ENCODE results near the gene PTPRZ1. TPM values are rescaled to one million over a fixed set of nuclear protein-coding genes. Genes with fewer than 3 reads are reported as not detected.

The PTPRZ1 gene
- total and polyA plus RNA-seq, 4 donors = 0.07 to 0.17 (median 0.09) TPM; not detected in 1

DNA sequence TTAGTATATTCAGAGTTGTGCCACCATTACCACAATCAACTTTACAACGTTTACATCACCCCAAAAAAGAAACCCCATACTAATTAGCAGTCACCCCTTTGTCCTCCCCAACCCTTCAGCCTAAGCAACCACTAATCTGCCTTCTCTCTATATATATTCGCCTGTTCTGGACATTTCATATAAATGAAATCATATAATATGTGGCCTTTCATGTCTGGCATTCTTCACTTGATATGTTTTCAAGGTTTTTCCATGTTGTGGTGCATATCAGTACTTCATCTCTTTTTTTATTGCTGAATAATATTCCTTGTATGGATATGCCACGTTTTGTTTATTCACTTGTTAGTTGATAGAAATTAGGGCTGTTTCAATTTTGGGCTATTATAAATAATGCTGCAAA, 200.7 kb downstream of the PTPRZ1 start:
- TF ChIP-seq YY1 (IDR thresholded peaks at IDR 0.05) = no peak
- no peak for TF ChIP-seq SP1 (IDR thresholded peaks at IDR 0.05)
- no peak for TF ChIP-seq EGR1 (IDR thresholded peaks at IDR 0.05; ENCODE audit: low read depth in 2 of 2)
- TF ChIP-seq, protein P1, sequence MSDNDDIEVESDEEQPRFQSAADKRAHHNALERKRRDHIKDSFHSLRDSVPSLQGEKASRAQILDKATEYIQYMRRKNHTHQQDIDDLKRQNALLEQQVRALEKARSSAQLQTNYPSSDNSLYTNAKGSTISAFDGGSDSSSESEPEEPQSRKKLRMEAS (IDR thresholded peaks at IDR 0.05) = no peak
- TF ChIP-seq, protein P2, sequence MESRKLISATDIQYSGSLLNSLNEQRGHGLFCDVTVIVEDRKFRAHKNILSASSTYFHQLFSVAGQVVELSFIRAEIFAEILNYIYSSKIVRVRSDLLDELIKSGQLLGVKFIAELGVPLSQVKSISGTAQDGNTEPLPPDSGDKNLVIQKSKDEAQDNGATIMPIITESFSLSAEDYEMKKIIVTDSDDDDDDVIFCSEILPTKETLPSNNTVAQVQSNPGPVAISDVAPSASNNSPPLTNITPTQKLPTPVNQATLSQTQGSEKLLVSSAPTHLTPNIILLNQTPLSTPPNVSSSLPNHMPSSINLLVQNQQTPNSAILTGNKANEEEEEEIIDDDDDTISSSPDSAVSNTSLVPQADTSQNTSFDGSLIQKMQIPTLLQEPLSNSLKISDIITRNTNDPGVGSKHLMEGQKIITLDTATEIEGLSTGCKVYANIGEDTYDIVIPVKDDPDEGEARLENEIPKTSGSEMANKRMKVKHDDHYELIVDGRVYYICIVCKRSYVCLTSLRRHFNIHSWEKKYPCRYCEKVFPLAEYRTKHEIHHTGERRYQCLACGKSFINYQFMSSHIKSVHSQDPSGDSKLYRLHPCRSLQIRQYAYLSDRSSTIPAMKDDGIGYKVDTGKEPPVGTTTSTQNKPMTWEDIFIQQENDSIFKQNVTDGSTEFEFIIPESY (IDR thresholded peaks at IDR 0.05) = no peak
- TF ChIP-seq, protein P3, sequence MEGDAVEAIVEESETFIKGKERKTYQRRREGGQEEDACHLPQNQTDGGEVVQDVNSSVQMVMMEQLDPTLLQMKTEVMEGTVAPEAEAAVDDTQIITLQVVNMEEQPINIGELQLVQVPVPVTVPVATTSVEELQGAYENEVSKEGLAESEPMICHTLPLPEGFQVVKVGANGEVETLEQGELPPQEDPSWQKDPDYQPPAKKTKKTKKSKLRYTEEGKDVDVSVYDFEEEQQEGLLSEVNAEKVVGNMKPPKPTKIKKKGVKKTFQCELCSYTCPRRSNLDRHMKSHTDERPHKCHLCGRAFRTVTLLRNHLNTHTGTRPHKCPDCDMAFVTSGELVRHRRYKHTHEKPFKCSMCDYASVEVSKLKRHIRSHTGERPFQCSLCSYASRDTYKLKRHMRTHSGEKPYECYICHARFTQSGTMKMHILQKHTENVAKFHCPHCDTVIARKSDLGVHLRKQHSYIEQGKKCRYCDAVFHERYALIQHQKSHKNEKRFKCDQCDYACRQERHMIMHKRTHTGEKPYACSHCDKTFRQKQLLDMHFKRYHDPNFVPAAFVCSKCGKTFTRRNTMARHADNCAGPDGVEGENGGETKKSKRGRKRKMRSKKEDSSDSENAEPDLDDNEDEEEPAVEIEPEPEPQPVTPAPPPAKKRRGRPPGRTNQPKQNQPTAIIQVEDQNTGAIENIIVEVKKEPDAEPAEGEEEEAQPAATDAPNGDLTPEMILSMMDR (IDR thresholded peaks at IDR 0.05; ENCODE audit: low read depth, low read length, missing input control) = no peak
- no peak for TF ChIP-seq RAD21 (IDR thresholded peaks at IDR 0.05)
- TF ChIP-seq HNF4G (IDR thresholded peaks at IDR 0.05) = no peak
- TF ChIP-seq, protein P4, sequence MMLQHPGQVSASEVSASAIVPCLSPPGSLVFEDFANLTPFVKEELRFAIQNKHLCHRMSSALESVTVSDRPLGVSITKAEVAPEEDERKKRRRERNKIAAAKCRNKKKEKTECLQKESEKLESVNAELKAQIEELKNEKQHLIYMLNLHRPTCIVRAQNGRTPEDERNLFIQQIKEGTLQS (IDR thresholded peaks at IDR 0.05) = no peak
- no peak for TF ChIP-seq GABPA (IDR thresholded peaks at IDR 0.05 in 1 of 2, conservative IDR thresholded peaks at IDR 0.05 in 1 of 2)
- no peak for TF ChIP-seq FOXA2 (IDR thresholded peaks at IDR 0.05)
- no peak for TF ChIP-seq TAF1 (conservative IDR thresholded peaks at IDR 0.05)
- no peak for TF ChIP-seq HNF4A (conservative IDR thresholded peaks at IDR 0.05)
- no peak for TF ChIP-seq FOXA1 (IDR thresholded peaks at IDR 0.05)
- TF ChIP-seq, protein P5, sequence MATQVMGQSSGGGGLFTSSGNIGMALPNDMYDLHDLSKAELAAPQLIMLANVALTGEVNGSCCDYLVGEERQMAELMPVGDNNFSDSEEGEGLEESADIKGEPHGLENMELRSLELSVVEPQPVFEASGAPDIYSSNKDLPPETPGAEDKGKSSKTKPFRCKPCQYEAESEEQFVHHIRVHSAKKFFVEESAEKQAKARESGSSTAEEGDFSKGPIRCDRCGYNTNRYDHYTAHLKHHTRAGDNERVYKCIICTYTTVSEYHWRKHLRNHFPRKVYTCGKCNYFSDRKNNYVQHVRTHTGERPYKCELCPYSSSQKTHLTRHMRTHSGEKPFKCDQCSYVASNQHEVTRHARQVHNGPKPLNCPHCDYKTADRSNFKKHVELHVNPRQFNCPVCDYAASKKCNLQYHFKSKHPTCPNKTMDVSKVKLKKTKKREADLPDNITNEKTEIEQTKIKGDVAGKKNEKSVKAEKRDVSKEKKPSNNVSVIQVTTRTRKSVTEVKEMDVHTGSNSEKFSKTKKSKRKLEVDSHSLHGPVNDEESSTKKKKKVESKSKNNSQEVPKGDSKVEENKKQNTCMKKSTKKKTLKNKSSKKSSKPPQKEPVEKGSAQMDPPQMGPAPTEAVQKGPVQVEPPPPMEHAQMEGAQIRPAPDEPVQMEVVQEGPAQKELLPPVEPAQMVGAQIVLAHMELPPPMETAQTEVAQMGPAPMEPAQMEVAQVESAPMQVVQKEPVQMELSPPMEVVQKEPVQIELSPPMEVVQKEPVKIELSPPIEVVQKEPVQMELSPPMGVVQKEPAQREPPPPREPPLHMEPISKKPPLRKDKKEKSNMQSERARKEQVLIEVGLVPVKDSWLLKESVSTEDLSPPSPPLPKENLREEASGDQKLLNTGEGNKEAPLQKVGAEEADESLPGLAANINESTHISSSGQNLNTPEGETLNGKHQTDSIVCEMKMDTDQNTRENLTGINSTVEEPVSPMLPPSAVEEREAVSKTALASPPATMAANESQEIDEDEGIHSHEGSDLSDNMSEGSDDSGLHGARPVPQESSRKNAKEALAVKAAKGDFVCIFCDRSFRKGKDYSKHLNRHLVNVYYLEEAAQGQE (IDR thresholded peaks at IDR 0.05) = no peak
- no peaks in the 10 kb centered on the region for H3K9me3 ChIP-seq (ENCODE audit: control insufficient read depth in 4 of 4, low read length in 3 of 4)
- no peak overlapping the region for H3K9ac ChIP-seq (ENCODE audit: low read depth in 1 of 2, low read length in 2 of 2)
- no peak overlapping the region for H3K27ac ChIP-seq (ENCODE audit: low read depth in 1 of 2, low read length in 2 of 2)
- 82% methylated on average over 3 of the region's 3 CpGs for WGBS
- no peak for DNase-seq (ENCODE audit: low spot score)
- H3K27me3 ChIP-seq (ENCODE audit: control insufficient read depth in 4 of 4, insufficient read depth in 4 of 4, low read length in 3 of 4) = no peaks in the 10 kb centered on the region
- no peaks in the 10 kb centered on the region for H3K4me1 ChIP-seq (ENCODE audit: control insufficient read depth in 4 of 4, insufficient read depth in 4 of 4, low read length in 3 of 4)
- peaks cover 4 to 36% (median 26%) of the 10 kb centered on the region in 4 donors for H3K36me3 ChIP-seq (ENCODE audit: control insufficient read depth in 4 of 4, insufficient read depth in 3 of 4, low read depth in 1 of 4, low read length in 3 of 4)
- no peak overlapping the region for H3K4me3 ChIP-seq (ENCODE audit: low read depth in 1 of 3, low read length in 3 of 3)

DNA sequence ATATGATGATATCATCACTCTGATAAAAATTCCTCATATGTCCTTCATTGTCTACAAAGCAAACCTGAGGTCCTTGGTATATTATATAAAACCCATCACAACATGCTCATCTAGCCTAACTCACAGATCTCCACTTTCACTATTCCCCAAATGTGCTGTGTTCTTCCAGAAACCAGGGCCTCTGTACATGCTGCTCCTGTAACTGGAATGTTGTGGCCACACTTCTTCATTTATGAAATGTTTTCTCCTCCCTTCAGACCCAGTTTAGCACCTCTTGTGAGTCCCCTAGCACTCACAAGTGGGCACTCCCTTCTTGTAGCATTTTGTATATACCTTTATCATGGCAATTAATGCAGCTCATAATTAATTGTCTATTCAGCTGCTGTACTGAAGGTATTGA, 209.2 kb downstream of the PTPRZ1 start:
- TF ChIP-seq TAF1 (conservative IDR thresholded peaks at IDR 0.05) (no peak), EGR1 (IDR thresholded peaks at IDR 0.05; ENCODE audit: low read depth in 2 of 2) (no peak)
- TF ChIP-seq, protein P2 (IDR thresholded peaks at IDR 0.05) = no peak
- no peaks in the 10 kb centered on the region for H3K27me3 ChIP-seq (ENCODE audit: control insufficient read depth in 4 of 4, insufficient read depth in 4 of 4, low read length in 3 of 4)
- peaks cover 2 to 71% (median 54%) of the 10 kb centered on the region in 4 donors for H3K36me3 ChIP-seq (ENCODE audit: control insufficient read depth in 4 of 4, insufficient read depth in 3 of 4, low read depth in 1 of 4, low read length in 3 of 4)
- H3K4me3 ChIP-seq (ENCODE audit: low read depth in 1 of 3, low read length in 3 of 3) = no peak overlapping the region
- DNase-seq (ENCODE audit: low spot score) = no peak
- no peaks in the 10 kb centered on the region for H3K4me1 ChIP-seq (ENCODE audit: control insufficient read depth in 4 of 4, insufficient read depth in 4 of 4, low read length in 3 of 4)
- no peak overlapping the region for H3K27ac ChIP-seq (ENCODE audit: low read depth in 1 of 2, low read length in 2 of 2)
- no peaks in the 10 kb centered on the region for H3K9me3 ChIP-seq (ENCODE audit: control insufficient read depth in 4 of 4, low read length in 3 of 4)
- H3K9ac ChIP-seq (ENCODE audit: low read depth in 1 of 2, low read length in 2 of 2) = no peak overlapping the region
